ENCODE results near the gene GAB4. TPM values are rescaled to one million over a fixed set of nuclear protein-coding genes. Genes with fewer than 3 reads are reported as not detected.
"Not testable (repeated sequence)": the region's sequence is repeated elsewhere in the genome, so short reads cannot be mapped to it uniquely, and the experiment has no call there.

The GAB4 gene
- total and polyA plus RNA-seq, 10 of the 15 experiments (the other 5 are each of a cell fraction or from before 2014, with no cell fraction given): not detected

DNA sequence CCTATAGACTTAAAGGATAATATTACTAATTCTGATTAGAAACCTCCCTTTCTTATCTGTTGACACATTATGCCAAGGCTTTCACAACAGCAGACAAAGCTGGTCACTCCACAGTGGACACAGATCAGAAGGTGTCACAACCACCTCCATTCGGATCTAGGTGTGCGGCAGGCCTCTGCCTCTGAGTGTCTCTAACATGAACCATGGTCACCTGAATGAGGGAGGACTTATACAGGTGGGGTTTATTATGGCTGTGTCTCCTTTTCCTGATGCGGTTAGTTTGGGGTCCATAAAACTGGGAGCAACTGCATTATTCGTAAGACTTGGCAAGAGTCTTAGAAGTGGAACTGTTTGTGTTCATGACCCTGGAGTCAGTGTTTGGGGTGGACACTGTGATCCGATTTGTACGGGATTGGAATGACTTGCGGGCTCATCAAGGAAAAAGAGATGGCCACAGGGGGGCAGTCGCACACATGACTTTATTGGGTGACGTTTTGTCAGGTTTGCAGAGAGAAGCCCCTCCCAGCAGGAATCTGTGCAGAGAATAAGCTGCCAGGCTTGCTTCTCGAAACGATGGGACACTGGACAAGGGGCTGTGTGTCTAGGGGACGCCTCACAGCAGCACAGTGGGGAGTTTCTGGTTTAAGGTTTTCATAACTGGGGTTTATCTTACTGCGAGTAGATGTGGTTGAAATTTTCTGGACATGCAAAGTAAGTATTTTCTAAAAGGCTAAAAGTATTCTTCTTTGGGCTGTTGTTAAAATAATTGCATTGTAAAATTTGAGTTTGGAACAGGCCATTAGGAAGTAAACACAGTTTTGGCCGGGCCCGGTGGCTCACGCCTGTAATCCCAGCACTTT is 90.6 kb downstream of the GAB4 start (continued):
- peak; percentile 56; the same call in 1 of the 2 replicates for TF ChIP-seq SMC3 (IDR thresholded peaks at IDR 0.05; ENCODE audit: borderline replicate concordance, low read length)
- TF ChIP-seq CBX3 (IDR thresholded peaks at IDR 0.05; ENCODE audit: borderline replicate concordance, low read depth): no peak
- no peak for TF ChIP-seq FOS (IDR thresholded peaks at IDR 0.05; ENCODE audit: borderline replicate concordance, extremely low read depth, insufficient read length)
- no peak for TF ChIP-seq SP1 (IDR thresholded peaks at IDR 0.05; ENCODE audit: low read depth, low read length)
- TF ChIP-seq RAD21 (IDR thresholded peaks at IDR 0.05; ENCODE audit: insufficient read depth, low read depth, low read length): peak; percentile 69

- Histone ChIP-seq H3K27me3 (replicated peaks in 1 of 2; ENCODE audit: control insufficient read depth in 2 of 2, insufficient read depth in 2 of 2, low read length in 1 of 2) (no peaks in the 10 kb centered on the region; a peak in 1 of 4 replicates), H3K79me2 (ENCODE audit: control insufficient read depth, insufficient read depth, low read length) (no peaks in the 10 kb centered on the region), H3K4me1 (ENCODE audit: control insufficient read depth, insufficient read depth, low read length) (no peaks in the 10 kb centered on the region; the same call in 1 of the 2 replicates), H2AFZ (ENCODE audit: control insufficient read depth, low read depth, low read length) (no peak overlapping the region), H3K36me3 (ENCODE audit: control insufficient read depth in 2 of 2, insufficient read depth in 2 of 2, low read length in 1 of 2) (no peaks in the 10 kb centered on the region), H3K27ac (ENCODE audit: control insufficient read depth, insufficient read depth) (no peak overlapping the region), H3K4me2 (ENCODE audit: control insufficient read depth, insufficient read depth) (no peak overlapping the region), H3K9me3 (replicated peaks; ENCODE audit: control insufficient read depth, insufficient read depth, low read length) (no peaks in the 10 kb centered on the region), H3K9ac (ENCODE audit: control insufficient read depth, insufficient read depth, low read length) (no peak overlapping the region), H3K4me3 (no peak overlapping the region), H4K20me1 (ENCODE audit: control insufficient read depth, insufficient read depth) (no peaks in the 10 kb centered on the region)
- intact Hi-C loops (cut with micrococcal nuclease; ENCODE audit: unreplicated experiment): loop anchor here (5.0 to 10.0 kb wide), 2 partner anchors 141 to 587 kb away; no protein-coding TSS in a partner anchor
- no TSS peak for BruUV-seq (replicated peaks)
- FAIRE-seq (no peak), ATAC-seq (no peak), DNase-seq (ENCODE audit: low read depth, low spot score) (no peak)
- no peak for TF ChIP-seq EED (IDR thresholded peaks at IDR 0.05; ENCODE audit: low read depth)
- no peak for TF ChIP-seq NR2C2 (IDR thresholded peaks at IDR 0.05; ENCODE audit: borderline replicate concordance, control insufficient read depth, insufficient read length, low read depth)
- TF ChIP-seq FOXK2 (IDR thresholded peaks at IDR 0.05): no peak
- no peak for TF ChIP-seq ZNF384 (IDR thresholded peaks at IDR 0.05; ENCODE audit: borderline replicate concordance, low read depth, low read length)
- no peak for TF ChIP-seq RB1 (IDR thresholded peaks at IDR 0.05; ENCODE audit: borderline replicate concordance)
- in situ Hi-C loops (cut with MboI): loop anchor here (5.0 kb wide), 2 partner anchors 142 to 587 kb away; no protein-coding TSS in a partner anchor
- POLR2A ChIA-PET: no interaction called here
- WGBS (ENCODE audit: insufficient coverage, insufficient replicate concordance, low lambda C conversion rate, missing lambda C conversion rate): 28% methylated on average over 2 of the region's 2 CpGs
- CTCF ChIA-PET: interaction anchor here (1.2 to 4.1 kb wide), 6 partner anchors 15 to 586 kb away, joined by 3 to 63 read pairs (median 6); no protein-coding TSS in a partner anchor
- SMC1A ChIA-PET (ENCODE audit: uncharacterized antibody, unreplicated experiment): interaction anchor here (0.7 to 3.4 kb wide), 3 partner anchors 134 to 180 kb away, joined by 3 to 30 read pairs (median 5); no protein-coding TSS in a partner anchor
- RAD21 ChIA-PET (ENCODE audit: unreplicated experiment): interaction anchor here (2.3 to 3.0 kb wide), 2 partner anchors 142 to 586 kb away, joined by 11 to 24 read pairs; no protein-coding TSS in a partner anchor
Measured at GRCh38 chr22:16915701-16916100, 92.3 kb downstream of the GAB4 start.

GRCh38 chr22:16914911-16915310 is 93.1 kb downstream of the GAB4 start:
- not testable (repeated sequence) for H3K27ac ChIP-seq (ENCODE audit: control insufficient read depth, insufficient read depth); H4K20me1 ChIP-seq (ENCODE audit: control insufficient read depth, insufficient read depth); H3K4me3 ChIP-seq; DNase-seq (ENCODE audit: low read depth, low spot score); H2AFZ ChIP-seq (ENCODE audit: control insufficient read depth, low read depth, low read length); H3K79me2 ChIP-seq (ENCODE audit: control insufficient read depth, insufficient read depth, low read length); H3K9me3 ChIP-seq (replicated peaks; ENCODE audit: control insufficient read depth, insufficient read depth, low read length); H3K4me1 ChIP-seq (ENCODE audit: control insufficient read depth, insufficient read depth, low read length); FAIRE-seq; H3K36me3 ChIP-seq (ENCODE audit: control insufficient read depth in 2 of 2, insufficient read depth in 2 of 2, low read length in 1 of 2); H3K4me2 ChIP-seq (ENCODE audit: control insufficient read depth, insufficient read depth); H3K9ac ChIP-seq (ENCODE audit: control insufficient read depth, insufficient read depth, low read length); H3K27me3 ChIP-seq (replicated peaks in 1 of 2; ENCODE audit: control insufficient read depth in 2 of 2, insufficient read depth in 2 of 2, low read length in 1 of 2); BruUV-seq (replicated peaks); ATAC-seq
- SMC1A ChIA-PET (ENCODE audit: uncharacterized antibody, unreplicated experiment): interaction anchor here (0.8 kb wide), 1 partner anchor 143 kb away, joined by 3 read pairs; no protein-coding TSS in a partner anchor
- 0% methylated on average over 1 of the region's 1 CpG for WGBS (ENCODE audit: insufficient coverage, insufficient replicate concordance, low lambda C conversion rate, missing lambda C conversion rate)
- intact Hi-C loops (cut with micrococcal nuclease; ENCODE audit: unreplicated experiment) (loop anchor here (5.0 to 10.0 kb wide), 2 partner anchors 140 to 587 kb away; no protein-coding TSS in a partner anchor), in situ Hi-C loops (cut with MboI) (loop anchor here (5.0 kb wide), 2 partner anchors 142 to 587 kb away; no protein-coding TSS in a partner anchor)
- RAD21 ChIA-PET (ENCODE audit: unreplicated experiment): interaction anchor here (0.9 kb wide), 1 partner anchor 143 kb away, joined by 3 read pairs; no protein-coding TSS in a partner anchor
- POLR2A ChIA-PET: interaction anchor here (0.6 kb wide), 1 partner anchor 195 kb away, joined by 3 read pairs; no protein-coding TSS in a partner anchor
- CTCF ChIA-PET: interaction anchor here (1.1 to 2.0 kb wide), 2 partner anchors 143 to 148 kb away, joined by 3 to 8 read pairs; no protein-coding TSS in a partner anchor
